ENCODE results near the gene DYNLT3. TPM values are rescaled to one million over a fixed set of nuclear protein-coding genes. Genes with fewer than 3 reads are reported as not detected.

The DYNLT3 gene
- total RNA-seq, 3 donors from 2014 or later (not counting 1 experiment from before 2014, with no cell fraction given), result 18.1 to 25.0 (median 18.4) TPM

- ATAC-seq, result no peak
- no peaks in the 10 kb centered on the region for H3K36me3 ChIP-seq (ENCODE audit: control insufficient read depth, insufficient read depth, low read length)
- no peaks in the 10 kb centered on the region for H3K27me3 ChIP-seq (ENCODE audit: control insufficient read depth, insufficient read depth, low read length)
- H3K9me3 ChIP-seq (ENCODE audit: control insufficient read depth, insufficient read depth, low read length), result no peaks in the 10 kb centered on the region
- Mint-ChIP-seq H3K27me3 (ENCODE audit: low read depth in 2 of 2) (peaks cover 9 to 24% of the 10 kb centered on the region in 2 donors), H3K36me3 (no peaks in the 10 kb centered on the region), H3K4me1 (peaks cover 10 to 13% of the 10 kb centered on the region in 2 donors), H3K4me3 (no peak overlapping the region), H3K9me3 (no peaks in the 10 kb centered on the region), H3K27ac (no peak overlapping the region)
- H3K4me3 ChIP-seq (ENCODE audit: low read length), result no peak overlapping the region
- no peak for DNase-seq
- TF ChIP-seq CTCF (IDR thresholded peaks at IDR 0.05), result no peak
- WGBS (ENCODE audit: insufficient coverage), result 33% methylated on average over 1 of the region's 3 CpGs
- no peaks in the 10 kb centered on the region for H3K4me1 ChIP-seq (ENCODE audit: control insufficient read depth, insufficient read depth, low read length)
- intact Hi-C loops (cut with micrococcal nuclease), result no loop called here
- no peak overlapping the region for H3K27ac ChIP-seq (ENCODE audit: low read length)
Measured at GRCh38 chrX:37863728-37864127, 16.4 kb upstream of the DYNLT3 start.

GRCh38 chrX:37862851-37863250 is 15.5 kb upstream of the DYNLT3 start:
- no peak overlapping the region for H3K4me3 Mint-ChIP-seq
- ATAC-seq, result no peak
- Histone ChIP-seq H3K27ac (ENCODE audit: low read length) (no peak overlapping the region), H3K27me3 (ENCODE audit: control insufficient read depth, insufficient read depth, low read length) (no peaks in the 10 kb centered on the region), H3K9me3 (ENCODE audit: control insufficient read depth, insufficient read depth, low read length) (no peaks in the 10 kb centered on the region), H3K4me3 (ENCODE audit: low read length) (no peak overlapping the region), H3K36me3 (ENCODE audit: control insufficient read depth, insufficient read depth, low read length) (no peaks in the 10 kb centered on the region), H3K4me1 (ENCODE audit: control insufficient read depth, insufficient read depth, low read length) (no peaks in the 10 kb centered on the region)
- no peak for DNase-seq
- intact Hi-C loops (cut with micrococcal nuclease), result no loop called here
- no peaks in the 10 kb centered on the region for H3K36me3 Mint-ChIP-seq
- no peak for TF ChIP-seq CTCF (IDR thresholded peaks at IDR 0.05)
- H3K9me3 Mint-ChIP-seq, result no peaks in the 10 kb centered on the region
- H3K27me3 Mint-ChIP-seq (ENCODE audit: low read depth in 2 of 2), result peaks cover 13 to 32% of the 10 kb centered on the region in 2 donors
- peaks cover 7 to 8% of the 10 kb centered on the region in 2 donors for H3K4me1 Mint-ChIP-seq
- H3K27ac Mint-ChIP-seq, result no peak overlapping the region

GRCh38 chrX:37860721-37861120 is 13.3 kb upstream of the DYNLT3 start:
- intact Hi-C loops (cut with micrococcal nuclease), result no loop called here
- WGBS (ENCODE audit: insufficient coverage), result 82% methylated on average over 5 of the region's 6 CpGs
- Mint-ChIP-seq H3K27ac (no peak overlapping the region), H3K4me3 (no peak overlapping the region), H3K4me1 (no peaks in the 10 kb centered on the region), H3K36me3 (no peaks in the 10 kb centered on the region), H3K27me3 (ENCODE audit: low read depth in 2 of 2) (peaks cover 15 to 35% of the 10 kb centered on the region in 2 donors), H3K9me3 (no peaks in the 10 kb centered on the region)
- no peak overlapping the region for H3K27ac ChIP-seq (ENCODE audit: low read length)
- no peak for TF ChIP-seq CTCF (IDR thresholded peaks at IDR 0.05)
- no peaks in the 10 kb centered on the region for H3K9me3 ChIP-seq (ENCODE audit: control insufficient read depth, insufficient read depth, low read length)
- H3K27me3 ChIP-seq (ENCODE audit: control insufficient read depth, insufficient read depth, low read length), result no peaks in the 10 kb centered on the region
- H3K4me1 ChIP-seq (ENCODE audit: control insufficient read depth, insufficient read depth, low read length), result no peaks in the 10 kb centered on the region
- ATAC-seq (no peak), DNase-seq (no peak)
- no peaks in the 10 kb centered on the region for H3K36me3 ChIP-seq (ENCODE audit: control insufficient read depth, insufficient read depth, low read length)
- no peak overlapping the region for H3K4me3 ChIP-seq (ENCODE audit: low read length)

GRCh38 chrX:37854748-37855147 is 7.4 kb upstream of the DYNLT3 start:
- no peak for DNase-seq
- Mint-ChIP-seq H3K27ac (no peak overlapping the region), H3K4me3 (no peak overlapping the region), H3K9me3 (no peaks in the 10 kb centered on the region), H3K36me3 (no peaks in the 10 kb centered on the region), H3K4me1 (no peaks in the 10 kb centered on the region), H3K27me3 (ENCODE audit: low read depth in 2 of 2) (peaks cover 11 to 39% of the 10 kb centered on the region in 2 donors)
- no peak for TF ChIP-seq CTCF (IDR thresholded peaks at IDR 0.05)
- Histone ChIP-seq H3K4me3 (ENCODE audit: low read length) (no peak overlapping the region), H3K27ac (ENCODE audit: low read length) (no peak overlapping the region), H3K9me3 (ENCODE audit: control insufficient read depth, insufficient read depth, low read length) (no peaks in the 10 kb centered on the region), H3K36me3 (ENCODE audit: control insufficient read depth, insufficient read depth, low read length) (no peaks in the 10 kb centered on the region), H3K27me3 (ENCODE audit: control insufficient read depth, insufficient read depth, low read length) (no peaks in the 10 kb centered on the region), H3K4me1 (ENCODE audit: control insufficient read depth, insufficient read depth, low read length) (no peaks in the 10 kb centered on the region)
- ATAC-seq, result no peak
- intact Hi-C loops (cut with micrococcal nuclease), result no loop called here
- 29% methylated on average over 2 of the region's 2 CpGs for WGBS (ENCODE audit: insufficient coverage)

Data from natural killer cell (primary cell).